ENCODE data around the gene AMDHD1.

AMDHD1 gene, protein sequence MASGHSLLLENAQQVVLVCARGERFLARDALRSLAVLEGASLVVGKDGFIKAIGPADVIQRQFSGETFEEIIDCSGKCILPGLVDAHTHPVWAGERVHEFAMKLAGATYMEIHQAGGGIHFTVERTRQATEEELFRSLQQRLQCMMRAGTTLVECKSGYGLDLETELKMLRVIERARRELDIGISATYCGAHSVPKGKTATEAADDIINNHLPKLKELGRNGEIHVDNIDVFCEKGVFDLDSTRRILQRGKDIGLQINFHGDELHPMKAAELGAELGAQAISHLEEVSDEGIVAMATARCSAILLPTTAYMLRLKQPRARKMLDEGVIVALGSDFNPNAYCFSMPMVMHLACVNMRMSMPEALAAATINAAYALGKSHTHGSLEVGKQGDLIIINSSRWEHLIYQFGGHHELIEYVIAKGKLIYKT

DNA sequence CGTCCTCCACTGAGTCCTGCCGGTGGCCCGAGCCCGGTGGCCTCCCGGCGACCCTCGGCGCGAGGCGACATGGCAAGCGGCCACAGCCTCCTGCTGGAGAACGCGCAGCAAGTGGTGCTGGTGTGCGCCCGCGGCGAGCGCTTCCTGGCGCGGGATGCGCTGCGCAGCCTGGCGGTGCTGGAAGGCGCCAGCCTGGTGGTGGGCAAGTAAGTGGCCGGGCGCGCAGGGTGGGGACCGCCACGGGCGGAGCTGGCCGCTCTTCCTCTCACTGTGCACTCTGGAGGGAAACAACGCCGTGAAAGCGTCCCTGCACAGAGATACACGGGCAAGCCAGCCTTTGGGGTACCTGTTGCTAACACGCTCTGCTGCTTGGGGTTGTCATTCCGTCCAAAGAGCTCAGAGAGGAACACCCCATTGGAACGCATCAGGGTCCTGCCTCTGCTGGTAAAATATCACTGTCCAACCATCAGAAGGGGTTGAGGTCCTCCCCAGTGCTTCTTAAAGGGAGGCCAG is at the start of gene AMDHD1:
AMDHD1 (plus strand) TSS at position 2 of the 513 bp plus-strand sequence; CDS start at position 70, 68 bp downstream.
- peak in 35 of 56 donors; percentile 12 to 72 (median 36) for DNase-seq

DNA sequence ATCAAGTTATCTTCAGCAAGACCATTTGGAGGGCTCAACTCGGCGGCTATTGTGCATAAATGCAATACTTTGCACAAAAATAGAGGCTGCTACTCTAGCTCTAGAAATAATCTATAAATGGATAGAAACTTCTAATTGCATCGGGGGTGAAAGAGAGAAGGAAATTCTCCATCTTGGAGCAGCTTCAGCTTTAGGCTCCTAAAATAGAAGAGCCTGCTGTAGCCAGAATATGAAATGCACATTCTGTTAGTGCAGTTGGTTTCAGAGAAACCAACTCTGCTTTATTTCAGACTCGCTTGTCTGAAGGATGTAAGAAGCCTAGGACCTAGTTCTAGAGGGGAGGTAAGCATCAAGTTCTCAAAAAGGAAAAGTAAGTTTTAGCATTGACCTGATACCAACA is 46.3 kb upstream of the AMDHD1 start:
- no peak for DNase-seq

DNA sequence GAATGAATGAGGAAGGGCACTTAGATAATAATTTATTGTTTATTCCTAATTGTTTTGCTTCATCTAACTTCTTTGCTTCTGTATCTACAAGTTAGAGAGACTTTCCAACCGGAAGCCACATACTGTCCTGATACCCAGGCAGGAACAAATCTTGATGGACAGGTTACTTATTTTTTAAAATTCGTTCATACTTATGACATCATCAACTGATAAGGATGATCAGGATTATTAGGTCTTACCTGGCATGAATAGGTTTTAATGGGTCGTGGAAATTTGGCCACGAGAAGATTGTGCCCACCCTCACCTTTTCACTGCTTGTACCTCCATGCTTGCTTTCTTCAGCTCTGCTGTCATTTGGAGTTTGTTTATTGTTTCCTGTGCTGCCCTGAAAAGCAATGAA is 45.0 kb upstream of the AMDHD1 start:
- no peak for DNase-seq

DNA sequence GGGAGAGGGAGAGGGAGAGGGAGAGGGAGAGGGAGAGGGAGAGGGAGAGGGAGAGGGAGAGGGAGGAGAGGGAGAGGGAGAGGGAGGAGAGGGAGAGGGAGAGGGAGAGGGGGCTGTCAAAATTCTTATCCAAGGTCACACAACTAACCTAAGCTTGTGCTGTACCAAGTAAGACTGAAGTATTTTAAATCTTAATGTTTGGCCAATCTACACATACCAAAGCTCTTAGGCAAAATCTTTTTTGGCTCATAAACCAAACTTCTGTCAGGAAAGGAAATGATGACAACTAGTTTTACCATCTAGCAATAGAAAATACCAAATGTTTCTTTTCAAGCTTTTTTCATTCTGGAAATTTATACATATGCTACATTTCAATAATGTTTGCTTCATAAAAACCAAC is 34.6 kb upstream of the AMDHD1 start:
- no peak for DNase-seq

DNA sequence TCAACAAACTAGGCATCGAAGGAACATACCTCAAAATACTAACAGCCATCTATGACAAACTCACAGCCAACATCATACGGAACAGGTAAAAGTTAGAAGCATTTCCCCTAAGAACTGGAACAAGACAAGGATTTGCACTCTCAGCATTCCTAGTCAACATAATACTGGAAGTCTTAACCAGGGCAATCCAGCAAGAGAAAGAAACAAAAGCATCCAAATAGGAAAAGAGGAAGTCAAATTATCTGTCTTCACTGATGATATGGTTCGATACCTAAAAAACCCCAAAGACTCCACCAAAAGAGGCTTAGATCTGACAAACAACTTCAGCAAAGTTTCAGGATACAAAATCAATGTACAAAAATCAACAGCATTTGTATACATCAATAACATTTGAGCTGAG is 33.3 kb upstream of the AMDHD1 start:
- no peak for DNase-seq

DNA sequence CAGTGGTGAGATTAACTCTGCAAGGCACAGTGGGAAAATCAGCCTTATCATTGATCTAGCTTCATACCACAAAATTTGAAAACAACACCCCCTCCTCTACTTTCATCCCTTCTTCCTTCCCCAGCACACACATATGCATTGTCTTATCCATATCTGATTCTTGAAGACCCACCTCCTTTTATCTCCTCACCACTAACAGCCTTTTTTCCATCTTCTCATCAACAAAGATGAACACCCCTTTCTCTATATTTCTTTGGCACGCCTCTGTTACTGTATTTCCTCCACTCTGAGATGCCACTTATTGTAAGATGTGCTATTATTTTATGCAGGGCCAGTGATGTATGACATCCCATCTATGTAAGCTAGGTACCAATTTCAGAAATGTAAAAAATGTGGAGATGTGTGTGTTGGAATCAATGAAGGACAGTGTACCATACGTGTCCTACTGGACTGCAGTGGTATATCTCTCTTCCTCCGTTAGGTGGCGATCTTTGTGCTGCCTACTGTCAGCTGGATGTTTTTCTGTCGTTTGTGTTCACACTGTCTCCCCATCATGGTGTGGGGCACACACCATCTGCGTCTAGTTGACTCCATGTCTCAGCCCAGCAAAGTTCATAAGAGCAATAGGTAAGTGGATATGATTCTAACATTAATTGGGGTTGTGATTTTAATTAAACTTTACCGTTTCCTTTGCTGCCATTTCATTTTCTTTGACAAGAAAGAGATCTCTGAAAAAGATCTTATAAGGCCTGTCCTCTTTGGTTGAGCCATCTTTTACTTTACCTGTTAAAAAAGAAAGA is 24.7 kb upstream of the AMDHD1 start:
- DNase-seq, result peak in 25 of 56 donors; percentile 0 to 55 (median 6)

DNA sequence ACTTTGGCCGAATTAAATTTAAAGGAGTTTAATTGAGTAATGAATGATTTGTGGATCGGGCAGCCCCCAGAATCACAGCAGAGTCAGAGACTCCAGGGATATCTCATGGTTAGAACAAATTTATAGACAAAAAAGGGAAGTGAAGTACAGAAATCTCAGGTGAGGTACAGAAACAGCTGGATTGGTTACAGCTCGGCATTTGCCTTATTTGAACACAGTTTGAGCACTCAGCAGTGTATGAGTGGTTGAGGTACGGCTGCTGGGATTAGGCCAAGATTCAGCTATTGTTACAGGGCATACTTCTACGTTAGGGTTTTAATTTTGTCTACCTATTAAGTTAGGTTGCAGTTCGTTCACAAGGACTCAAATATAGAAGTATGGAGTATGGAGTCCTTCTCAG is 24.0 kb upstream of the AMDHD1 start:
- DNase-seq, result no peak

DNA sequence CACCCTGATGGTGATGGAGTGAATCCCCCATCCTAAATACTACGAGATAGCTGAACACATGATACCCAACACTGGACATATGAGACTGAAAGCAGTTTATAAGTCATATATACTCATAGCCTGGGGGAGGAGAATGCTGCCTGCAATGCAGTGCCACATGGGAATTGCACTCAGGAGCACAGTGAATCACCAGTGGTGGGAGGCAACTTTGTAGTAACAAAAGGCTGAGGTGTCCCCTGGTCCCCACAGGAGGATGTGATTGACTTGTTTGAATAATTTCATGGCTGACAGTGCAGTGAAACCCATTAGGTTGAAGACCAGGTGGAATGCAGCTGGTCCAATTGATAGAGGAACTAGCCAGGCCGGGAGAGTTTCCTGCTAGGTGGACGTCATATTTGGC is 20.9 kb upstream of the AMDHD1 start:
- DNase-seq, result no peak

DNA sequence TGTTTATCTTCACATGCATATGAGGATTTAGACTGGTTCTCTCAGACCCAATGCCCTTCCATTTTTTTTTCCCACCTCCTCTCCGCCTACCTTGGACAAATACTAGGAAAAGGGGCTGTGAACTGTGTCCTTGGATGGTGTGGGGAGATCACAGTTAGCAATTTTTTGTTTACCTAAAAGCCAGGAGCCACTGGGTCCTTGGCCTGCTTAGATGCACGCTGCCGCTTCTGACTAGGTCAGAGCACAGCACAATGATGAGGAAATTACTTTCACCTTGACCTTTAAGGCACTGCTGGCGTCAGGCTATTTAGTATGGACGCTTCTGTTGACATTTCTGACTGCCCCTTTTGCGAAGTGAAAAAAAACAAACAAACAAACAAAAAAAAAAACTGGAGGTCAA is 2.6 kb upstream of the AMDHD1 start:
- DNase-seq, result no peak

DNA sequence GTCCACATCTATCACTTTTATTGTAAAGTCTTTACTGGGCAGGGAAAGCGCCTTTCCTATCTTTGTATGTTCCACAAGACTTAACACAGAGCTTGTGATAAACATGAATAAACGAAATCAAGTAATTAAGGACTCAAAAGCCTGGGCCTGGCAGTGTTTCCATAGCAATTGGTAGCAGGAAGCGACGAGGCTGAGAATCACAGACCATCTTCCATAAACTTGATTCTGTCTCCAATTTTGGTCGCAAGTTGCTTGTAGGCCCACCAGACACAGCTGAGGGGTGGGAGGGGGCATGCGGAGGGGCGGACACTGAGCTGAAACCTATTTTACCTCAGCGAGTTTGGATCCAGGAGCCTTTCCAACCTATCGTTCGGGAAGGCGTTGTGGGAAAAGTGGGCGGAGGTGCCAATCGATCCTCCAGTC is 1.0 kb upstream of the AMDHD1 start:
- DNase-seq, result peak in 9 of 56 donors; percentile 23 to 57 (median 40)

DNA sequence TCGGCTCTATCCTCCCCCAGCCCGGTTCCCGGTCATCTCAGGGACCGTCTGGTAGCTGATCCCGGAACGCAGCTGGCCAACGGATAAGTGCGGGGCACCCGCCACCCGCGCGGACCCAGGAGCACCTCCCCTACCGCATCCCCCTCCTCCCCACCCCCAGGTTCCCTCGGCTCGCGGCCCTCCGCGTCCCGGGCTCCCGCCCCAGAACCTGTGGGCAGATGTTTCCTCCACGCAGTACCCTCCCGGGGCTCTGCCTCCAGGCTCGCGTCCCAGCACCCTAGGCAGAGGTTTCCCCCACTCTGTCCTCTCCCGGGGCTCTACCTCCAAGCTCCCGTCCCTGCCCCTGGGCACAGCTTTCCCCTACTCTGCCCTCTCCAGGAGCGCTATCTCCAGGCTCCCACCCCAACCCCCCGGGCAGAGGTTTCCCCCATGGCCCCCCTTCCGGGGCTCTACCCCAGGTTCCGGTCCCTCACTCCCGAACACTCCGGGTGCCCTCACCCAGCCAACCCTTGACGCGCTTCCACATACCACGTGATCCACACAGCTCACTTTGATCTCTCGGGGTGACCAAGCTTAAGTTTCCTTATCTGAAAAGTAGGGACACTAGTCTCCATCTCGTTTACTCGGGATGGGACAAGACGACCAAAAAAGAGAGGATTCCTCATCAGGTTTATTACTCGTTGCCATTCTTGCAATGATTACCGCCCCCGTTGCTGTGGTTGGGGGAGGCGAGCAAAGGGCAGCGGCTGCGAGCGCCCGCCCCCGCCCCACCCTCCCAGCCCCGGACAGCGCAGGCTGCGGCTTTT is 404 bp upstream of the AMDHD1 start, which contains the start of gene CCDC38:
CCDC38 (minus strand) TSS at position 91 of the 806 bp plus-strand sequence. CDS start 6,105 bp downstream, outside the sequence.
- peak in 53 of 56 donors; percentile 4 to 74 (median 49) for DNase-seq

DNA sequence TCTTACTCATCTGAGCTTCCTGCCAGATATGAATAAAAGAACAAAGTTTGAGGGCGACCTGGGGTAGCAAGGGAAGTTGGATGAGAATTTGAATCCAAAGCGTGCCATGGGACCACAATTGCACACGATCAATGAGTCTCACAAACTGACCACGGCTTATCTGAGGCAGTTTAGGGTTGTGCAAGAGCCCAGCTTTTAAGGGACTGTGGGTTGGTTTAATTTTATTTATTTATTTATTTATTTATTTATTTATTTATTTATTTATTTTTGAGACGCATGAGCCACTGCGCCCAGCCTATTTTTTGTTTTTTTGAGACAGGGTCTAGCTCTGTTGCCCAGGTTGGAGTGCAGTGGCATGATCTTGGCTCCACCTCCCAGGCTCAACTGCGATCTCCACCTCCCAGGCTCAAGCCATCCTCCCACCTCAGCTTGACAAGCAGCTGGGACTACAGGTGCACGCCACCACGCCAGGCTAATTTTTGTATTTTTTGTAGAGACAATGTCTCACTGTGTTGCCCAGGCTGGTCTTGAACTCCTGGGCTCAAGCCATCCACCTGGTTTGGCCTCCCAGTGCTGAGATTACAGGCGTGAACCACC is 1.1 kb downstream of the AMDHD1 start:
- DNase-seq, result no peak

DNA sequence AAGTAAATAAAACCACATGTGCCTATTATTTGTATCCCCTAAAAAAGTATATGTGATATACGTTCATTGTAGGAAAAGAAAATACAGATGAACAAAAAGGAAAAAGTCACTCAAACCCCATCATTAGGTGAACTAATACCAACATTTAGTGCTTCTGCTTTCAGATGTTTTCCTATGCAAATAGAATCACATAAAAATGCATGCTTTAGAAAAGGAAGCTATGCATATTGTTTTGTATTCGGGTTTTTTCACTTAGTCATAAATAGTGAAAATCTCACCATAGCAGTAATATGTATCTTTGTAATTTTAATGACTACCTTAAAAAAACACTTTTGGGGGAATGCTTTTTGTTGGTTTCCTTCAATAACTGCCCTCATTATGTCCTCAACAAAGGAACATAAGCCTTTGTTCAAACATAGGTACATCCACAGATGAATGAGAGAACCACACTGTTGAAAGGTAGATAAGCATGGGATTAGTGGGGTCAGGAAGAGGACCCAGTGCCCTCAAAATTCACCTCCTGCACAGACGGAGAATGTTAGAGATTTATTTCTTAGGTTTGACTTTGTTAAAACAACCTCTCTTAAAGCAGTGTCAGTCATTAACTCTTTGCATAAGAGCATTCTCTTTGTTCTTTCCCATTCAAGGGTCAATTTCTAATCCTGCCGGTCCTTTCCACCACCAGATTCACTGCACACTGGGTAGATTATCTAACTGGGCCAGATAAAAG is 6.5 kb downstream of the AMDHD1 start:
- DNase-seq, result no peak

DNA sequence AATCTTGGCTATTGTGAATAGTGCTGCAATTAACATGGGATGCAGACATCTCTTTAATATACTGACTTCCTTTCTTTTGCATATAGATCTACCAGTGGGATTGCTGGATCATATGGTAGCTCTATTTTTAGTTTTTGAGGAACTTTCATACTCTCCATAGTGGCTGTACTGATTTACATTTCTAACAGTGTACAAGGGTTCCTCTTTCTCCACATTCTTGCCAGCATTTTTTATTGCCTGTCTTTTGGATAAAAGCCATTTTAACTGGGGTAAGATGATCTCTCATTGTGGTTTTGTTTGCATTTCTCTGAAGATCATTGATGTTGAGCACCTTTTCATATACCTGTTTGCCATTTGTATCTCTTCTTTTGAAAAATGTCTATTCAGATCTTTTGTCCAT is 8.4 kb downstream of the AMDHD1 start:
- no peak for DNase-seq

DNA sequence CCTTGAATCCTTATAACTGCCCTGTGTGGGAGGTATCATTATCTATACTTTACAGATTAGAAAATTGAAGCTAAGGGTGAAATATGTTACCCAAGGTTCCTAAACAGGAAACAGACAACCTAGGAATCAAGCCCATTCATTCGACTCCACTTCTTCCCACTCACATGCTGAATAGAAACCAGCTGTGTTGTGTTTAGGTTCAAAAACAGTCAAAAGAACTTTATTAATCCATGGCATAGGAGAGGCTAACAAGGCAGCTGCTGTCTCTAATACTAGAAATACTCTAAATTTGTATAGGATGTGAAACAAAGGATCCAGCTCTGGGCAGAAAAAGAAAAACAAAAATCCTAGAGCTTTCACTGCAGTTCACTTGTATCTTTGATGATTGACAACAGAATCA is 9.9 kb downstream of the AMDHD1 start:
- no peak for DNase-seq

DNA sequence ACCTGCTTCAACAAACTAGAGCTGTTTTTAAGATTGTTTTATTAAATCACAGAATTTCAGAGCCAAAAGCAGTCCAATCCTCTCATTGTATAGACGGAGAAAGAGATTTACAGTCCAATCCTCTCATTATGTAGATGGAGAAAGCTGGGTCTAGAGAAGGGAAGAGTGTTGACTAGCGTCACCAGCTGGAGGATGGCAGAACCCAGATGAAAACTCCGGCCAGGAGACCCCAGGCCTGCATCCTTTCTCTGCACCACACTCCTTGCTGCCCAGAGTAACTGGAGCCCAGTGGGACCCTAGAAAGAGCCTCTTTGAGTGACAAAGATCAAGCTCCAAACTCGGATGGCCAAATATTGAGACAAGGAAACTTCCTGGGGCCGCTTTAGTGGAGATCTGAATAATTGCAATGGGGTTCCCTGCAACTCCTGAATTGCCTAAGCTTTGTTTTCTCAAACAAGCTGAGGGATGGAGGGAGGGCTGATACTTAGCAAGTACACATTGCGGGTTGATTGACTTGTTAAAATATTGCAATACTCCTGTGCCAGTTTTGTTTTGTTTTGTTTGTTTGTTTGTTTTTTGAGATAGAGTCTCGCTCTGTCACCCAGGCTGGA is 12.5 kb downstream of the AMDHD1 start:
- no peak for DNase-seq

DNA sequence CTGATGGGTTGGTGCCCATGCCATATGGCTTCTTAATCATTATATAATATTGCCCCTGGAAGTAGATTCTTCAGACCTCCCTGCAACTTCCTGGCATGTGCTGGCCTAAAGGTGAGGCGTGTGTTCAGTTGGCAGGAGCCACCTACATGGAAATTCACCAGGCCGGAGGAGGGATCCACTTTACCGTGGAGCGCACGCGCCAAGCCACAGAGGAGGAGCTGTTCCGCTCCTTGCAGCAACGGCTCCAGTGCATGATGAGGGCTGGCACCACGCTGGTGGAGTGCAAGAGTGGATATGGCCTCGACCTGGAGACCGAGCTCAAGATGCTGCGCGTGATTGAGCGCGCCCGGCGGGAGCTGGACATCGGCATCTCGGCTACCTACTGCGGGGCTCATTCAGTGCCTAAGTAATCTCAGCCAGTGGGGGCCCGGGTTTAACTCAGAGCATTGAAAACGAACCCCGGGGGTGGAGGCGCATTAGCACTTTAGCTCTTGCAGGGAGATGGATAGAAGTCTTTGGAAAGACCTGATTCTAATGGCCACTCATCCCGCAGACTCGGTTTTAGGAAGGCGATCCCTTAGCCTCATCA is 13.5 kb downstream of the AMDHD1 start:
- no peak for DNase-seq

DNA sequence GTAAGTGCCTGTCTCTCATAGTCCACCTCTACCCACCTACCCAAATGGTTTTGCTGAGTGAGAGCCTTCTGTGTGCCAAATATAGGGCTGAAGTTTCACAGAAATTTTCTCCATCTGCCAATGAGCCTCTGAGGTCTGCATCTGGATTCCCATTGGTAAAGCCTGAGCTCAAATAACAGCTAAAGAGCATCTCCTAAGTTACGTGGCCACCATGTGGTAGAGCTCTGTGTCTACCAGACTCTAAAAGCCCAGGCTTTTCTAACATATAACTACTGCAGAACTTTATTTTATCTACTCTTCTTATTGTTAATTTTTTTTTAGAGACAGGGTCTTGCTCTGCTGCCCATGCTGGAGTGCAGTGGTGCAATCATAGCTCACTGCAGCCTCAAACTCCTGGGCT is 16.0 kb downstream of the AMDHD1 start:
- DNase-seq, result no peak

DNA sequence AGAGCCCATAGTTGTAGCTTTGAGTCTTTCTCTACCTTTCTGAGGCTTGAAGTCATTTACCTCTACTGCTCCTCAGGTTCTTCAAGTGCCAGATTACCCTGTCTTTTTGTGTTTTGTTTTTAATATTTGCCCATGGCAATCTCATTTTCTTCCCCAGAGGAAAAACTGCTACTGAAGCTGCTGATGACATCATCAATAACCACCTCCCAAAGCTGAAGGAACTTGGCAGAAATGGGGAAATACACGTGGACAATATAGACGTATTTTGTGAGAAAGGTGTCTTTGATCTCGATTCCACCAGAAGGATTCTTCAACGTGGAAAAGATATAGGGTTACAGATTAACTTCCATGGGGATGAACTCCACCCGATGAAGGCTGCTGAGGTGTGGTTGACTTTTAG is 17.1 kb downstream of the AMDHD1 start:
- no peak for DNase-seq

Measured in amygdala (tissue), 56 donors.